Measurements from ENCODE around the gene SDF2L1.

SDF2L1 gene

DNA sequence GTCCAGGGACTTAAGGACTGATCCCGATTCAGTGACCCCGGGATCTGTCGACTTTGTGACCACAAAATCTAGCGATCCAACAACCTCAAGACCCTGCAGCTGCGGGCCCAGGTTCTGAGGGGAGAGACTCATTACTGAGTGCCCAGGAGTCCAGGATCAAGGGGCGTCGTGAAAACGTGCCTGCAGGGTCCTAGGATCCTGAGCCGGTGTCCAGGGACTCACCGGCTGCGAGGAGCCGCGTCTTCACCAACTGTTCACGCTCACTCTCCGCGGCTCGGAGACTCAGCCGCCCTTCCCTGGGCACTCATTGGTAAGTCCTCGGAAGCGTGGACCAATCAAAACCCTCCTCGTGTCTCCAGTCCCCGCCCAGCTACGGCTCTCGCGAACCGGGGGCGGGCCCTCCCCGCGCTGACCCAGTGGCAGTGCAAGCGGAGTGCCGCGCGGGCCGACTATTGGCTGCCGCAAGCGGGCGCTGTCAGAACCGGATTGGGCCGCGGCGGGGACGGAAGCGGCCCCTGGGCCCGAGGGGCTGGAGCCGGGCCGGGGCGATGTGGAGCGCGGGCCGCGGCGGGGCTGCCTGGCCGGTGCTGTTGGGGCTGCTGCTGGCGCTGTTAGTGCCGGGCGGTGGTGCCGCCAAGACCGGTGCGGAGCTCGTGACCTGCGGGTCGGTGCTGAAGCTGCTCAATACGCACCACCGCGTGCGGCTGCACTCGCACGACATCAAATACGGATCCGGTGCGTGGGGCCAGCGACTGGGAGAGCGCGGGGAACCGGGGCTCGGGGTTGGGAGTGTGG, at the start of gene SDF2L1:
SDF2L1 (plus strand) TSS at position 514 of the 795 bp plus-strand sequence; CDS start at position 549, 35 bp downstream.
- TF ChIP-seq CREB5 (CRISPR knock-in tag; IDR thresholded peaks at IDR 0.05; ENCODE audit: low read depth) (no peak), ZNF565 (CRISPR knock-in tag; conservative IDR thresholded peaks at IDR 0.05; ENCODE audit: low read depth) (no peak), TOX (CRISPR knock-in tag; IDR thresholded peaks at IDR 0.05; ENCODE audit: borderline replicate concordance) (no peak), ZNF70 (CRISPR knock-in tag; IDR thresholded peaks at IDR 0.05) (no peak), OSR1 (CRISPR knock-in tag; IDR thresholded peaks at IDR 0.05) (no peak), ISL1 (CRISPR knock-in tag; IDR thresholded peaks at IDR 0.05) (no peak), PATZ1 (CRISPR knock-in tag; IDR thresholded peaks at IDR 0.05; ENCODE audit: borderline replicate concordance) (no peak)
- peak; percentile 95 for ATAC-seq

- no peak for TF ChIP-seq ARNTL (CRISPR knock-in tag; IDR thresholded peaks at IDR 0.05; ENCODE audit: borderline replicate concordance, low read depth)
- TF ChIP-seq PPARA (CRISPR knock-in tag; IDR thresholded peaks at IDR 0.05; ENCODE audit: borderline replicate concordance) = no peak
- ATAC-seq = no peak
Measured at GRCh38 chr22:21592422-21592821, 49.7 kb upstream of the SDF2L1 start.

DNA sequence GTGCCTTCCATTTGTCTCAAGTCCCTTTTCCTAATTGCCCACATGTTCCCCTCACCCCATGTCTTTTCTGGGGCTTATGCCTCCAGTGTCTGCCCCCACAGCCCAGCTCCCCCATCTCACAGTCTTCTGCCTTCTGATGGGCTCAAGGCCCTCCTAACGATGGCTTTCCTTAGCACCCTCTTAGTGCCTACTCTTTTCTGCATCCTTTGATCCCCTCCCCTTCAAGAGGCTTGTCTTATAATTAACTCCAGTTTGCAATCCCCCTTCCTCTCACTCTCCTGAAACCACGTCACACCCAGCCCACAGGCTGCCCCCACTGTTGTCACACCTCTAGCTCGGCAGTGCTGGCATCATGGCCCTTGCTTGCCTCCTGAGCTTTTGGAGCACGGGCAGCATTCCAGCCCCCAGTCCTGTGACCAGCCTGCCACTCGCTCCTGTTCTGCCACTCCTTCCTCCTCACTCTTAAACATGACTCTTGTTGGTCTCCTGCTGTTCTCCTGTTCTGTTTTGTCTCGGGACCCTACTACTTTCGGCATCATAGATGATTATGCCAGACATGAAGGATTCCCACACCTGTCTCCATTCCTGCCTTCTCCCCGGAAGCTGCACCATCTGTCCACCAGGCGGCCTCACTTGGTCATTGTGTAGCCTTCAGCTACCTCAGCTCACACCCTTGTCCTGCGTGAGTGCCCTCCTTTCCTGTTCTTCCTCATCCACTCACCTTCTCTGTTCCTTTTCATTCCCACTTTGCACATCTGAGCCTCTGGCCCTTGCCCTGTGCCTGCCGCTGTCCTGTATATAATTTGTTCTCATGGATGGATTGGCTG, 48.5 kb upstream of the SDF2L1 start:
- TF ChIP-seq ZC3H10 (CRISPR knock-in tag; IDR thresholded peaks at IDR 0.05) = no peak
- no peak for TF ChIP-seq TSHZ2 (CRISPR knock-in tag; IDR thresholded peaks at IDR 0.05)
- no peak for TF ChIP-seq GLIS3 (CRISPR knock-in tag; IDR thresholded peaks at IDR 0.05)
- TF ChIP-seq ZFP3 (CRISPR knock-in tag; IDR thresholded peaks at IDR 0.05) = no peak
- TF ChIP-seq PATZ1 (CRISPR knock-in tag; IDR thresholded peaks at IDR 0.05; ENCODE audit: borderline replicate concordance) = no peak
- TF ChIP-seq TOX (CRISPR knock-in tag; IDR thresholded peaks at IDR 0.05; ENCODE audit: borderline replicate concordance) = no peak
- no peak for TF ChIP-seq CSDC2 (CRISPR knock-in tag; IDR thresholded peaks at IDR 0.05)
- TF ChIP-seq POU6F1 (CRISPR knock-in tag; IDR thresholded peaks at IDR 0.05; ENCODE audit: borderline replicate concordance, low read depth) = no peak
- no peak for TF ChIP-seq TCF4 (CRISPR knock-in tag; IDR thresholded peaks at IDR 0.05; ENCODE audit: borderline replicate concordance)
- no peak for TF ChIP-seq RARB (CRISPR knock-in tag; IDR thresholded peaks at IDR 0.05)
- TF ChIP-seq ISL1 (CRISPR knock-in tag; IDR thresholded peaks at IDR 0.05) = no peak
- TF ChIP-seq BACH2 (CRISPR knock-in tag; IDR thresholded peaks at IDR 0.05; ENCODE audit: borderline replicate concordance) = no peak
- TF ChIP-seq ESRRG (CRISPR knock-in tag; IDR thresholded peaks at IDR 0.05) = no peak
- TF ChIP-seq CSRNP3 (CRISPR knock-in tag; IDR thresholded peaks at IDR 0.05) = no peak
- TF ChIP-seq ZNF8 (CRISPR knock-in tag; IDR thresholded peaks at IDR 0.05) = no peak
- ATAC-seq = peak; percentile 69
